ENCODE measurements around the gene CES3.

Gene CES3
- total RNA-seq: 0.24 to 1.3 (median 0.50) reads per million in 4 donors

GRCh38 chr16:66961065-66961744, at the start of gene CES3:
CES3 (plus strand) TSS chr16:66961266; CDS start chr16:66961308, 42 bp downstream.
- DNase-seq: peak in 4 of 5 donors; percentile 25 to 83 (median 39)

- no peak for DNase-seq
Measured at GRCh38 chr16:66911801-66912200, 49.3 kb upstream of the CES3 start.

GRCh38 chr16:66913081-66913480, 48.0 kb upstream of the CES3 start:
- DNase-seq: no peak

- DNase-seq: no peak
Measured at GRCh38 chr16:66913711-66914110, 47.4 kb upstream of the CES3 start.

- no peak for DNase-seq
Measured at GRCh38 chr16:66914541-66914940, 46.5 kb upstream of the CES3 start.

GRCh38 chr16:66915041-66915440, 46.0 kb upstream of the CES3 start:
- DNase-seq: no peak

- no peak for DNase-seq
Measured at GRCh38 chr16:66916518-66916917, 44.5 kb upstream of the CES3 start.

GRCh38 chr16:66917741-66918140, 43.3 kb upstream of the CES3 start:
- DNase-seq: no peak

- no peak for DNase-seq
Measured at GRCh38 chr16:66918355-66918754, 42.7 kb upstream of the CES3 start.

GRCh38 chr16:66918803-66919568, 42.1 kb upstream of the CES3 start, which contains the start of gene CDH16:
CDH16 (minus strand) TSS chr16:66918885; CDS start chr16:66918065, 820 bp downstream.
- no peak for DNase-seq

- DNase-seq: no peak
Measured at GRCh38 chr16:66919569-66920298, 41.3 kb upstream of the CES3 start.

GRCh38 chr16:66920299-66920590, 40.8 kb upstream of the CES3 start:
- no peak for DNase-seq

GRCh38 chr16:66920924-66921680, 40.0 kb upstream of the CES3 start:
- DNase-seq: no peak

GRCh38 chr16:66921729-66922450, 39.2 kb upstream of the CES3 start:
- no peak for DNase-seq

GRCh38 chr16:66923247-66923731, 37.8 kb upstream of the CES3 start:
- no peak for DNase-seq

- no peak for DNase-seq
Measured at GRCh38 chr16:66923866-66924265, 37.2 kb upstream of the CES3 start.

- DNase-seq: peak in 3 of 5 donors; percentile 17 to 45 (median 30)
Measured at GRCh38 chr16:66924527-66925321, 36.3 kb upstream of the CES3 start.

GRCh38 chr16:66925322-66925840, 35.7 kb upstream of the CES3 start, which contains the start of gene RRAD:
RRAD (minus strand) TSS chr16:66925535; CDS start chr16:66925179, 356 bp downstream.
- DNase-seq: no peak

- DNase-seq: no peak
Measured at GRCh38 chr16:66926171-66926947, 34.7 kb upstream of the CES3 start.

- no peak for DNase-seq
Measured at GRCh38 chr16:66926961-66927436, 34.1 kb upstream of the CES3 start.
